ENCODE measurements around the gene TCP1. TPM values are rescaled to one million over a fixed set of nuclear protein-coding genes. Genes with fewer than 3 reads are reported as not detected.

Gene TCP1
- total and polyA plus RNA-seq, 2 of the 8 experiments (the other 6 are each of a cell fraction or from before 2014, with no cell fraction given) = 117 to 348 TPM

GRCh38 chr6:159809149-159809548 is 19.7 kb upstream of the TCP1 start (continued):
- TF ChIP-seq SP2 (IDR thresholded peaks at IDR 0.05; ENCODE audit: low read length) = no peak
- TF ChIP-seq BRCA1 (IDR thresholded peaks at IDR 0.05; ENCODE audit: low read depth, low read length) = no peak
- no peak for TF ChIP-seq GTF2F1 (IDR thresholded peaks at IDR 0.05; ENCODE audit: borderline replicate concordance, low read depth, low read length)
- no peak for TF ChIP-seq KDM5A (IDR thresholded peaks at IDR 0.05; ENCODE audit: low read length)
- TF ChIP-seq CHD2 (IDR thresholded peaks at IDR 0.05; ENCODE audit: low read length) = no peak
